K562 (cell line): Measurements from ENCODE around the gene DHRS13. TPM values are rescaled to one million over a fixed set of nuclear protein-coding genes. Genes with fewer than 3 reads are reported as not detected.

Experiments used
- ARID2 ChIP-seq: fragments of 450-650 bp; IDR thresholded peaks from 2 replicates; pipeline ENCODE4 v1.6.1; 2017; ENCODE audit warnings: antibody characterized with exemption, mild to moderate bottlenecking
- EGR1 ChIP-seq: fragments of 450-650 bp; conservative IDR thresholded peaks from 2 replicates; pipeline ENCODE4 v1.6.1; 2017; ENCODE audit warnings: mild to moderate bottlenecking
- JUNB ChIP-seq: fragments of 450-650 bp; formaldehyde crosslinking; conservative IDR thresholded peaks from 2 replicates; pipeline ENCODE4 v1.4.0; 2020; ENCODE audit warnings: mild to moderate bottlenecking
- MAZ ChIP-seq, 2 experiments: fragments of 450-650 bp in 1 of 2; sonication (generic) in 1 of 2; formaldehyde crosslinking; IDR thresholded peaks in 1 of 2; conservative IDR thresholded peaks in 1 of 2; 2 replicates each; pipeline versions ENCODE4 v1.4.0 to v1.5.0; 2020; ENCODE audit warnings: mild to moderate bottlenecking in 1 of 2, missing genetic modification reagents in 1 of 2
- RBM25 ChIP-seq: fragments of 200-400 bp; formaldehyde crosslinking; IDR thresholded peaks from 2 replicates; pipeline ENCODE4 v1.6.1; 2018; ENCODE audit warnings: low read length, low read depth, moderate library complexity; ENCODE audit not compliant: severe bottlenecking
- STAT5A ChIP-seq: IDR thresholded peaks from 2 replicates; pipeline ENCODE4 v1.6.1; 2012; ENCODE audit warnings: low read length, inconsistent platforms, borderline replicate concordance
- STAT5B ChIP-seq: fragments of 250-450 bp; sonication (Bioruptor Pico); IDR thresholded peaks from 2 replicates; pipeline ENCODE4 v1.8.0; 2021; ENCODE audit warnings: mild to moderate bottlenecking, inconsistent platforms
- THRAP3 ChIP-seq: fragments of 450-650 bp; IDR thresholded peaks from 2 replicates; pipeline ENCODE4 v1.6.1; 2016; ENCODE audit warnings: mild to moderate bottlenecking, inconsistent platforms, borderline replicate concordance
- ZNF780A ChIP-seq: fragments of 250-450 bp; sonication (Bioruptor Pico); IDR thresholded peaks from 2 replicates; pipeline ENCODE4 v1.5.0; 2021; ENCODE audit warnings: mild to moderate bottlenecking
- polyA plus RNA-seq, 8 experiments: library from polyadenylated mRNA; depleted of rRNA in 4 of 8; stranded (reverse) in 5 of 8; unstranded in 3 of 8; fragments of >200 nt; fragmentation: Nextera tagmentation in 2 of 8; fragmentation: Illumina TruSeq in 1 of 8; extraction: Ambion mirVana in 2 of 8; extraction: Trizol in 1 of 8; gene quantifications; 2 replicates each; pipeline versions ENCODE4 v1.2.1 to v1.2.3, GENCODE V29; 2011 to 2014; ENCODE audit warnings: inconsistent platforms in 1 of 8, missing spikeins in 1 of 8
- total RNA-seq, 7 experiments: library from RNA; depleted of rRNA in 6 of 7; stranded (reverse); fragments of >200 nt in 6 of 7; fragmentation: Illumina TruSeq in 2 of 7; extraction: Trizol in 2 of 7; gene quantifications; 2 replicates each; pipeline versions ENCODE4 v1.2.1 to v1.2.3, GENCODE V29; 2011 to 2021; ENCODE audit warnings: low replicate concordance in 1 of 7
- TF ChIP-seq, protein P1 (sequence below): fragments of 450-650 bp; IDR thresholded peaks from 2 replicates; pipeline ENCODE4 v1.6.1; 2018; ENCODE audit warnings: mild to moderate bottlenecking, low read depth; ENCODE audit not compliant: partially characterized antibody

Gene DHRS13
- total and polyA plus RNA-seq, 9 of the 15 experiments (the other 6 are each of a cell fraction or from before 2014, with no cell fraction given), result 0.32 to 52.3 (median 34.3) TPM; not detected in 1

DNA sequence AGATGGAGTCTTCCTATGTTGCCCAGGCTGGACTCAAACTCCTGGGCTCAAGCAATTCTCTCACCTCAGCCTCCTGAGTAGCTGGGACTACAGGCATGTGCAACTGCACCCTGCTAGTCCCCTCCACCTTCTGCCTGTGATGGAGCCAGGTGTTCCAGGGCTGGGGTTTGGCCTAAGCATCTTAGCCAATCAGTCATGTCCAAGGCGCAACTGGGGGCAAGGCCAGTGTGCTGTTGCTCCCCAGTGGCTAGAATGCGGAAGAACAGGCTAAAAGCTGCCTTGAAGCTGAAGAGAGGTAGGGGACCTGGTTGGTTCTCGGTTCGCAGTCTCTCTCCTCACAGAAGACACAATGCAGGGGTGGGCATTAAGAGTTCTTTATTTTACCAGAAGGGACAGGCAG is 23.9 kb downstream of the DHRS13 start (continued):
- TF ChIP-seq, protein P1, sequence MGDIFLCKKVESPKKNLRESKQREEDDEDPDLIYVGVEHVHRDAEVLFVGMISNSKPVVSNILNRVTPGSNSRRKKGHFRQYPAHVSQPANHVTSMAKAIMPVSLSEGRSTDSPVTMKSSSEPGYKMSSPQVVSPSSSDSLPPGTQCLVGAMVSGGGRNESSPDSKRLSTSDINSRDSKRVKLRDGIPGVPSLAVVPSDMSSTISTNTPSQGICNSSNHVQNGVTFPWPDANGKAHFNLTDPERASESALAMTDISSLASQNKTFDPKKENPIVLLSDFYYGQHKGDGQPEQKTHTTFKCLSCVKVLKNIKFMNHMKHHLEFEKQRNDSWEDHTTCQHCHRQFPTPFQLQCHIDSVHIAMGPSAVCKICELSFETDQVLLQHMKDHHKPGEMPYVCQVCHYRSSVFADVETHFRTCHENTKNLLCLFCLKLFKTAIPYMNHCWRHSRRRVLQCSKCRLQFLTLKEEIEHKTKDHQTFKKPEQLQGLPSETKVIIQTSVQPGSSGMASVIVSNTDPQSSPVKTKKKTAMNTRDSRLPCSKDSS, result no peak
- TF ChIP-seq THRAP3 (no peak), JUNB (CRISPR knock-in tag) (no peak), ZNF780A (CRISPR knock-in tag) (no peak), STAT5B (CRISPR knock-in tag) (no peak), STAT5A (no peak), RBM25 (no peak), ARID2 (peak; percentile 84), MAZ (CRISPR knock-in tag; conservative IDR thresholded peaks at IDR 0.05 in 1 of 2, IDR thresholded peaks at IDR 0.05 in 1 of 2) (0 out of 4 replicates have a peak, but pooled peaks of 1 of the 2 experiments have one; percentile 17), EGR1 (no peak)
